Activated B cell treated with CpG ODN at 0.5 μM for 24 hours (primary cell): ENCODE measurements around the gene AUP1. TPM values are rescaled to one million over a fixed set of nuclear protein-coding genes. Genes with fewer than 3 reads are reported as not detected.
A peak's percentile ranks its signal among the peaks of the same experiment; 100 is the strongest.

ENCODE experiments used
- ATAC-seq: fragments of 200-7000 bp; cut with Tn5 transposase; one replicate; pipeline ENCODE4 v1.10.0; 2021; ENCODE audit warnings: low read depth, mild to moderate bottlenecking, moderate library complexity
- CTCF ChIA-PET: fragments of 350-600 bp; sonication (Branson Sonifier 250); formaldehyde crosslinking; loops from one replicate; lab custom pipeline; 2021; ENCODE audit warnings: antibody characterized with exemption; lab: Charles Lee
- POLR2A ChIA-PET: fragments of 350-600 bp; sonication (Branson Sonifier 250); formaldehyde crosslinking; loops from one replicate; lab custom pipeline; 2021; ENCODE audit warnings: antibody characterized with exemption; lab: Charles Lee
- DNase-seq: peaks from one replicate; pipeline ENCODE4 v3.0.0; 2022
- H3K27ac Mint-ChIP-seq: one replicate; pipeline ENCODE4 v1.8.0; 2020; ENCODE audit warnings: mixed read lengths
- H3K27me3 Mint-ChIP-seq: one replicate; pipeline ENCODE4 v1.8.0; 2021; ENCODE audit warnings: mixed read lengths
- H3K36me3 Mint-ChIP-seq: one replicate; pipeline ENCODE4 v1.8.0; 2021; ENCODE audit warnings: low read depth, mixed read lengths
- H3K4me1 Mint-ChIP-seq: one replicate; pipeline ENCODE4 v1.8.0; 2021; ENCODE audit warnings: mixed read lengths
- H3K4me3 Mint-ChIP-seq: one replicate; pipeline ENCODE4 v1.8.0; 2020; ENCODE audit warnings: mild to moderate bottlenecking, mixed read lengths
- H3K9me3 Mint-ChIP-seq: one replicate; pipeline ENCODE4 v1.8.0; 2020; ENCODE audit warnings: mixed read lengths
- intact Hi-C: fragments of 100-400 bp; cut with micrococcal nuclease; formaldehyde crosslinking; loops from one replicate; pipeline ENCODE4 v1.15.1; 2024
- total RNA-seq: library from RNA; stranded (reverse); gene quantifications from 2 replicates; pipeline ENCODE4 v1.2.3, GENCODE V29; 2022
- TF ChIP-seq, protein P1 (sequence below): fragments of 200-600 bp; IDR thresholded peaks from one replicate; pipeline ENCODE4 v1.8.0; 2022; ENCODE audit warnings: antibody characterized with exemption, mild to moderate bottlenecking

The AUP1 gene
- total RNA-seq, 1 donor from 2014 or later = 177 TPM

DNA sequence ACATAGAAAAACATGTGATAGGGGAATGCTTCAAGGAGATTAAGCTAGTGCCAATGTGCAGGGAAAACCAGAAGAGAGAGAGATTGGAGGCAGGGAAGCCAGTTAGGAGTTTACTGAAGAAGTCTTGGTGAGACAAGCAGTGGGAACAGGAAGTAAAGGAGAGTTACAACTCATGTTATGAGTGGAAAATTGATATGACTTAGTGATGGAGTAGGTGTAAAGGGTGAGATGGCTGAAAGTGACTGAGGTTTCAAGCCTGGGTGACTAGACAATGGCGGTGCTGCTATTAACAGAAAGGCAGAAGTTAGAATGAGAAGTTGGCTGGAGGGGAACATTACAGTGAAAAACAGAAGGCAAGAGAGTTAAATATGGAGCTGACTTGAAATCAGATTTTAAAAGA lies 41.6 kb upstream of the AUP1 start:
- Mint-ChIP-seq H3K36me3 (no peaks in the 10 kb centered on the region), H3K27me3 (no peaks in the 10 kb centered on the region), H3K4me1 (peaks cover 24% of the 10 kb centered on the region), H3K27ac (no peak overlapping the region), H3K9me3 (no peaks in the 10 kb centered on the region), H3K4me3 (no peak overlapping the region)
- CTCF ChIA-PET = interaction anchor here (0.6 to 3.1 kb wide), 6 partner anchors 14 to 236 kb away, joined by 3 to 16 read pairs (median 4); partner anchors contain the start of genes CCDC142 and TTC31
- TF ChIP-seq, protein P1, sequence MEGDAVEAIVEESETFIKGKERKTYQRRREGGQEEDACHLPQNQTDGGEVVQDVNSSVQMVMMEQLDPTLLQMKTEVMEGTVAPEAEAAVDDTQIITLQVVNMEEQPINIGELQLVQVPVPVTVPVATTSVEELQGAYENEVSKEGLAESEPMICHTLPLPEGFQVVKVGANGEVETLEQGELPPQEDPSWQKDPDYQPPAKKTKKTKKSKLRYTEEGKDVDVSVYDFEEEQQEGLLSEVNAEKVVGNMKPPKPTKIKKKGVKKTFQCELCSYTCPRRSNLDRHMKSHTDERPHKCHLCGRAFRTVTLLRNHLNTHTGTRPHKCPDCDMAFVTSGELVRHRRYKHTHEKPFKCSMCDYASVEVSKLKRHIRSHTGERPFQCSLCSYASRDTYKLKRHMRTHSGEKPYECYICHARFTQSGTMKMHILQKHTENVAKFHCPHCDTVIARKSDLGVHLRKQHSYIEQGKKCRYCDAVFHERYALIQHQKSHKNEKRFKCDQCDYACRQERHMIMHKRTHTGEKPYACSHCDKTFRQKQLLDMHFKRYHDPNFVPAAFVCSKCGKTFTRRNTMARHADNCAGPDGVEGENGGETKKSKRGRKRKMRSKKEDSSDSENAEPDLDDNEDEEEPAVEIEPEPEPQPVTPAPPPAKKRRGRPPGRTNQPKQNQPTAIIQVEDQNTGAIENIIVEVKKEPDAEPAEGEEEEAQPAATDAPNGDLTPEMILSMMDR = no peak
- ATAC-seq (peak; percentile 86), DNase-seq (no peak)
- intact Hi-C loops = loop anchor here (1.0 to 5.0 kb wide), 3 partner anchors 16 to 89 kb away; partner anchors contain the start of genes CCDC142 and TTC31
- POLR2A ChIA-PET = interaction anchor here (1.0 to 3.2 kb wide), 8 partner anchors 16 to 131 kb away, joined by 3 to 20 read pairs (median 6); partner anchors contain the start of genes AUP1, CCDC142, HTRA2 and LOXL3

DNA sequence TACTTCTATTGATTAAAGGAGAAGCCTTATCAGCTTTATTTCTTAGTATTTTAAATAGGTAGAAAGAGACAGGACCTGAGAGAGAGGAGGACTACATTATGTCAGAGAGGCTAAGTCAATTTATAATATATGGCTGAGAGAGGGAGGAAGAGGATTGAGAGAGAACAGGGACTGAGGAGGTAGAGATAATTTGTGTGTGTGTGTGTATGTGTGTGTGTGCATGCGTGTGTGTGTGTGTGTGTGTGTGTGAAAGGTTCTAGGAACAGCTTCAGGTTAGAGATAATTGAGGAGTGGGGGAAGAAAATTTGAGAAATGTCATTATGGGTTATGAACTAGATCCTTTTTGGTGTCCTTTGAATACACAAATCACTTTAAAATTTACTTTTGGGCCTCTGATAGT lies 40.2 kb upstream of the AUP1 start:
- POLR2A ChIA-PET = interaction anchor here (0.7 to 3.2 kb wide), 2 partner anchors 41 to 141 kb away, joined by 4 to 11 read pairs; partner anchors contain the start of genes AUP1 and HTRA2
- peak overlapping the region; percentile 32 for H3K27ac Mint-ChIP-seq
- intact Hi-C loops = loop anchor here (2.0 to 5.0 kb wide), 2 partner anchors 17 to 87 kb away; partner anchors contain the start of genes CCDC142 and TTC31
- DNase-seq = no peak
- TF ChIP-seq, protein P1 = no peak
- ATAC-seq = no peak
- H3K9me3 Mint-ChIP-seq = no peaks in the 10 kb centered on the region
- H3K4me3 Mint-ChIP-seq = no peak overlapping the region
- CTCF ChIA-PET = interaction anchor here (1.9 to 3.1 kb wide), 2 partner anchors 18 to 87 kb away, joined by 4 to 16 read pairs; partner anchors contain the start of genes CCDC142 and TTC31
- H3K27me3 Mint-ChIP-seq = no peaks in the 10 kb centered on the region
- no peaks in the 10 kb centered on the region for H3K36me3 Mint-ChIP-seq
- peaks cover 20% of the 10 kb centered on the region for H3K4me1 Mint-ChIP-seq

DNA sequence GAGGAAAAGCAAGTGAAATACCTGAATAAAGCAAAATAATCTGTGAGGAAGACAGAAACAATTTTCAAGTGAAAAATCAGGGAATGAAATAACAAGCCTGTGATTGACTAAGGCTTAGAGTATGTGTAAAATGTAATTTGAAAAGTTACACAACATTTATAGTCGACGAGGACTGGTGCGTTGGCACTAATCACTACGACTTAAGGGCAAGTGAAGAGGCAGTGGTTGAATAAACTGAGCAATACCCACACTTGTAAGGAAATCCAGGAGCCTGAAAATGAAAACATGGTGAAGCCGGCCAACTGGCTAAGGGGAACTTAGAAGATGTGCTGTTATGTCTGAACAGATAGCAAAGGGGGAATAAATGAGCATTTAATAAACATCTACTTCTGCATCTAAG lies 38.4 kb upstream of the AUP1 start:
- DNase-seq (no peak), ATAC-seq (no peak)
- Mint-ChIP-seq H3K4me1 (peaks cover 5% of the 10 kb centered on the region), H3K36me3 (no peaks in the 10 kb centered on the region), H3K4me3 (no peak overlapping the region), H3K27me3 (no peaks in the 10 kb centered on the region), H3K27ac (no peak overlapping the region), H3K9me3 (no peaks in the 10 kb centered on the region)
- TF ChIP-seq, protein P1 = no peak
- intact Hi-C loops = no loop called here
- POLR2A ChIA-PET = interaction anchor here (1.0 to 1.4 kb wide), 3 partner anchors 37 to 64 kb away, joined by 3 read pairs; partner anchors contain the start of genes AUP1 and HTRA2
- CTCF ChIA-PET = interaction anchor here (2.3 kb wide), 1 partner anchor 18 kb away, joined by 12 read pairs; no protein-coding TSS in a partner anchor

DNA sequence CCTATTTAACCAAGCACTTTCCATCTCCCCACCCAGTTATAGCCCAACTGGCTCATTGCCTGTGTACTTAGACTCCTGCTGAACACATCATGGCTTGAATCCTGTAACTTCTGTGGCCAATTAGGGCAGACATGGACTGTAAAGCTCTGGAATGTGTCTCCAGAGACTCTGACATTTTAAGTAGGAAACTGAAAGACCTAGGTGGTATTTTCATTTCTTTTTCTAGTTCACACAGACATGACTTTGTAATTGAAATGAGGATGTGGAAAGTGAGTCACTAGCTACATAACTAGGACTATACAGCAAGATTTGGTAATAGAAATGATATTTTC lies 37.2 kb upstream of the AUP1 start:
- POLR2A ChIA-PET = interaction anchor here (1.1 to 1.4 kb wide), 3 partner anchors 17 to 63 kb away, joined by 3 to 5 read pairs (median 3); partner anchors contain the start of genes AUP1 and HTRA2
- Mint-ChIP-seq H3K27me3 (no peaks in the 10 kb centered on the region), H3K9me3 (no peaks in the 10 kb centered on the region), H3K27ac (no peak overlapping the region), H3K4me3 (no peak overlapping the region), H3K4me1 (peaks cover 5% of the 10 kb centered on the region), H3K36me3 (no peaks in the 10 kb centered on the region)
- DNase-seq (no peak), ATAC-seq (no peak)
- intact Hi-C loops = no loop called here
- TF ChIP-seq, protein P1 = no peak
- CTCF ChIA-PET = interaction anchor here (2.3 kb wide), 1 partner anchor 20 kb away, joined by 12 read pairs; no protein-coding TSS in a partner anchor

DNA sequence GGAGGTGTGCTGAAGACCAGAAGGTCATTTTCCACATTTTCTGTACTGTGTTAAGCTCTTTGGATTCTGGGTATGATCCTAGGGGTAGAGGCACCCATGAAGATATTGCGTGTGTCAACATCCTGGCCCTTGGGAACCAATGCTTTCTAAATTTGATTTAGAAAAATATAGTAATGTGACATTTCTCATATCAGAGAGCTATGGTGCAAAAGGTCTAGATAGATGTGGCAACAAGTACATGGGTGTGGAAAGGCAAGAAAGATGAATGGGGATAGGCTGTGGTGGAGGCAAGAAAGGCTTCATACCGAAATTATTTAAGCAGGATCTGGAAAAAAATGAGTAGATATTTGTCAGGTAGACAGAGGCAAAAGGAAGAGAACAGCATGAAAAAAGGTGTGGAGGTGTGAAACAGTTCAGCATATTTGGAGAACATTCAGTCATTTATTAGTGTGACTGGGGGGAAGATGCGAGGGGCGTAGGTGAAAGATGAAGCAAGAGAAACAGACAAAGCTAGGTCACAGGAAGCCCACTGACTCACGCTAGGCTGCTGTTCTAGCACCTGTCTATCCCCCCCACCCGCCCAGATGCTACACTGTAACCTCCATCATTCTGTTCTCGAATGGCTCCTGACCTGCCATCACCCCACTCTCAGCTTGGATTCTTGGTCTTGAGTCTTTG lies 36.7 kb upstream of the AUP1 start:
- Mint-ChIP-seq H3K27ac (no peak overlapping the region), H3K9me3 (no peaks in the 10 kb centered on the region), H3K4me3 (no peak overlapping the region), H3K36me3 (no peaks in the 10 kb centered on the region), H3K27me3 (no peaks in the 10 kb centered on the region), H3K4me1 (peaks cover 5% of the 10 kb centered on the region)
- intact Hi-C loops = no loop called here
- CTCF ChIA-PET = interaction anchor here (2.3 kb wide), 1 partner anchor 20 kb away, joined by 12 read pairs; no protein-coding TSS in a partner anchor
- POLR2A ChIA-PET = interaction anchor here (1.1 to 1.4 kb wide), 2 partner anchors 16 to 37 kb away, joined by 3 to 5 read pairs; partner anchors contain the start of genes AUP1 and HTRA2
- DNase-seq (no peak), ATAC-seq (no peak)
- TF ChIP-seq, protein P1 = no peak
